ENCODE results near the gene RLN3.

Gene RLN3

DNA sequence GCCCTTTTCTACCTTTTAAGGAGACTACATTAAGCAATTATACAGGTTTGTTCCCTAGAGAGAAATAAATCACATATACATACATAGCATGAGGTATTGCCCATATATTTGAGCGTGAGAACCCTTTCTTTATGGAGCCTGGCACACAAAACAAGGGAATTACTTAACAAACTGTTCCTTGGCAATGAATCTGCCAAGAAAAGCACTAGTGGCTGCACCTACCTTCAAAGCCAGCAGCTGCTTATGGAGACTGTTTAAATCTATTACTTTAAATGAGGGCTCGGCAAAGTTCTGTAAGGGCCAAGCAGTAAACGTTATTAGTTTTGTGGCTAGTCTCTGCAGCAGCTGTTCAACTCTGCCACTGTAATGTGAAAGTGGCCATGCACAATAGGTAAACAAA lies 28.9 kb upstream of the RLN3 start:
- Histone ChIP-seq H3K79me2 (ENCODE audit: control insufficient read depth, insufficient read depth, low read length, poor library complexity) (no peaks in the 10 kb centered on the region), H2BK5ac (ENCODE audit: low read depth, low read length, poor library complexity) (no peak overlapping the region), H3K27me3 (ENCODE audit: insufficient read depth, low read length) (no peaks in the 10 kb centered on the region), H3K14ac (ENCODE audit: low read length) (no peak overlapping the region), H4K12ac (ENCODE audit: low read depth, low read length) (no peak overlapping the region), H3K4me2 (ENCODE audit: low read length) (no peak overlapping the region), H3K4me3 (ENCODE audit: low read depth, low read length) (no peak overlapping the region), H3K27ac (ENCODE audit: low read depth, low read length) (no peak overlapping the region), H3K36me3 (ENCODE audit: control insufficient read depth in 1 of 2, insufficient read depth in 2 of 2, low read length in 2 of 2) (peaks cover 4 to 9% of the 10 kb centered on the region in 2 experiments), H3K4ac (ENCODE audit: low read depth, low read length) (no peak overlapping the region), H3K79me1 (ENCODE audit: low read length) (no peaks in the 10 kb centered on the region), H2BK120ac (ENCODE audit: insufficient read depth, low read length, poor library complexity) (no peak overlapping the region), H4K91ac (ENCODE audit: low read depth, low read length) (no peak overlapping the region), H3K23ac (ENCODE audit: low read length) (no peak overlapping the region), H3K4me1 (ENCODE audit: control insufficient read depth in 1 of 2, insufficient read depth in 2 of 2, low read length in 2 of 2) (peaks cover 4 to 11% of the 10 kb centered on the region in 2 experiments), H3K9ac (ENCODE audit: low read length) (no peak overlapping the region), H4K8ac (ENCODE audit: low read depth, low read length) (no peak overlapping the region), H2BK12ac (ENCODE audit: low read length) (no peak overlapping the region), H2AK5ac (ENCODE audit: low read length) (no peak overlapping the region), H3K9me3 (ENCODE audit: insufficient read depth, low read depth, low read length) (no peaks in the 10 kb centered on the region), H2AFZ (ENCODE audit: insufficient read depth, low read length, poor library complexity) (no peak overlapping the region), H3K18ac (ENCODE audit: low read length) (no peak overlapping the region)
- no peak for DNase-seq
- WGBS (ENCODE audit: extremely low coverage, insufficient coverage, insufficient read length): no CpG with 5 or more reads among the region's 3 CpGs

DNA sequence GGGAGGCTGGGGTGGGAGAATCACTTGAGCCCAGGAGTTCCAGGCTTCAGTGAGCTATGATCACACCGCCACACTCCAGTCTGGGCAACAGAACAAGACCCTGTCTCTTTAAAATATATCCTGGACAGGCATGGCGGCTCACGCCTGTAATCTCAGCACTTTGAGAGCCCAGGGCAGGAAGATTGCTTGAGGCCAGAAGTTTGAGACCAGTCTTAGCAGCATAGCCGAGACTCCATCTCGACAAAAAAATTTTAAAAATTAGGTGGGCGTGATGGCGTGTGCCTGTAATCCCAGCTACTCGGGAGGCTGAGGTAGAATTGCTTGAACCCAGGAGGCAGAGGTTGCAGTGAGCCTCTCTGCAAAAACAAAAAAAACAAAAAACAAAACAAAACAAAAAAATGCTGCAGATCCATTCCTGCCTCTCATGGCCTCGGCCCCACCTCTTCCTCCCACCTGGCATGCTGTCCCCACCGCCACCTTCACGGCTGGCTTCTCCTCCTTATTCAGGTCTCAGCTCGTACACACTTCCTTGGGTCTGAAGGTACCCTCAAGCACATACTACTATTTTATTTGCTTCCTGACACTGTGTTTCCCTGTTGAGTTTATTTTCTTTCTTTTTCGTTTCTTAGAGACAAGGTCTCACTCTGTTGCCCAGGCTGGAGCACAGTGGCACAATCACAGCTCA lies 27.1 kb upstream of the RLN3 start:
- DNase-seq: peak; percentile 73 to 89
- no peak overlapping the region for H4K91ac ChIP-seq (ENCODE audit: low read depth, low read length)
- H3K23ac ChIP-seq (ENCODE audit: low read length): no peak overlapping the region
- H3K27me3 ChIP-seq (ENCODE audit: insufficient read depth, low read length): no peaks in the 10 kb centered on the region
- peaks cover 4 to 13% of the 10 kb centered on the region in 2 experiments for H3K4me1 ChIP-seq (ENCODE audit: control insufficient read depth in 1 of 2, insufficient read depth in 2 of 2, low read length in 2 of 2)
- H4K8ac ChIP-seq (ENCODE audit: low read depth, low read length): no peak overlapping the region
- WGBS (ENCODE audit: extremely low coverage, insufficient coverage, insufficient read length): no CpG with 5 or more reads among the region's 13 CpGs
- peaks cover under 1% of the 10 kb centered on the region for H3K79me1 ChIP-seq (ENCODE audit: low read length)
- H3K4ac ChIP-seq (ENCODE audit: low read depth, low read length): no peak overlapping the region
- peak overlapping the region; percentile 34 for H3K27ac ChIP-seq (ENCODE audit: low read depth, low read length)
- no peak overlapping the region for H2AFZ ChIP-seq (ENCODE audit: insufficient read depth, low read length, poor library complexity)
- H3K18ac ChIP-seq (ENCODE audit: low read length): no peak overlapping the region
- no peak overlapping the region for H2AK5ac ChIP-seq (ENCODE audit: low read length)
- H3K4me2 ChIP-seq (ENCODE audit: low read length): no peak overlapping the region
- no peak overlapping the region for H3K9ac ChIP-seq (ENCODE audit: low read length)
- H3K14ac ChIP-seq (ENCODE audit: low read length): no peak overlapping the region
- H2BK5ac ChIP-seq (ENCODE audit: low read depth, low read length, poor library complexity): no peak overlapping the region
- no peaks in the 10 kb centered on the region for H3K79me2 ChIP-seq (ENCODE audit: control insufficient read depth, insufficient read depth, low read length, poor library complexity)
- peaks cover 0 to 7% of the 10 kb centered on the region in 2 experiments for H3K36me3 ChIP-seq (ENCODE audit: control insufficient read depth in 1 of 2, insufficient read depth in 2 of 2, low read length in 2 of 2)
- H2BK12ac ChIP-seq (ENCODE audit: low read length): no peak overlapping the region
- no peak overlapping the region for H3K4me3 ChIP-seq (ENCODE audit: low read depth, low read length)
- H3K9me3 ChIP-seq (ENCODE audit: insufficient read depth, low read depth, low read length): peaks cover 2% of the 10 kb centered on the region
- H2BK120ac ChIP-seq (ENCODE audit: insufficient read depth, low read length, poor library complexity): peak overlapping the region; percentile 25
- H4K12ac ChIP-seq (ENCODE audit: low read depth, low read length): no peak overlapping the region

- H2AK5ac ChIP-seq (ENCODE audit: low read length): no peak overlapping the region
- H3K4me2 ChIP-seq (ENCODE audit: low read length): no peak overlapping the region
Measured at GRCh38 chr19:14002571-14003250, 25.2 kb upstream of the RLN3 start.

GRCh38 chr19:14003251-14004055 lies 24.5 kb upstream of the RLN3 start:
- H3K27me3 ChIP-seq (ENCODE audit: insufficient read depth, low read length): no peaks in the 10 kb centered on the region
- no peak overlapping the region for H3K4me2 ChIP-seq (ENCODE audit: low read length)
- no peak overlapping the region for H3K4me3 ChIP-seq (ENCODE audit: low read depth, low read length)
- H3K79me2 ChIP-seq (ENCODE audit: control insufficient read depth, insufficient read depth, low read length, poor library complexity): peaks cover 5% of the 10 kb centered on the region
- H3K14ac ChIP-seq (ENCODE audit: low read length): no peak overlapping the region
- no peak overlapping the region for H3K18ac ChIP-seq (ENCODE audit: low read length)
- peaks cover 2% of the 10 kb centered on the region for H3K9me3 ChIP-seq (ENCODE audit: insufficient read depth, low read depth, low read length)
- no peak overlapping the region for H3K27ac ChIP-seq (ENCODE audit: low read depth, low read length)
- H3K36me3 ChIP-seq (ENCODE audit: control insufficient read depth in 1 of 2, insufficient read depth in 2 of 2, low read length in 2 of 2): no peaks in the 10 kb centered on the region
- H4K8ac ChIP-seq (ENCODE audit: low read depth, low read length): no peak overlapping the region
- H2BK120ac ChIP-seq (ENCODE audit: insufficient read depth, low read length, poor library complexity): no peak overlapping the region
- no peak overlapping the region for H4K12ac ChIP-seq (ENCODE audit: low read depth, low read length)
- no peak overlapping the region for H2BK12ac ChIP-seq (ENCODE audit: low read length)
- peaks cover 9% of the 10 kb centered on the region for H3K79me1 ChIP-seq (ENCODE audit: low read length)
- H2AK5ac ChIP-seq (ENCODE audit: low read length): no peak overlapping the region
- H2BK5ac ChIP-seq (ENCODE audit: low read depth, low read length, poor library complexity): no peak overlapping the region
- no peak overlapping the region for H3K9ac ChIP-seq (ENCODE audit: low read length)
- H3K23ac ChIP-seq (ENCODE audit: low read length): no peak overlapping the region
- DNase-seq: no peak
- H3K4ac ChIP-seq (ENCODE audit: low read depth, low read length): no peak overlapping the region
- no CpG with 5 or more reads among the region's 10 CpGs for WGBS (ENCODE audit: extremely low coverage, insufficient coverage, insufficient read length)
- H3K4me1 ChIP-seq (ENCODE audit: control insufficient read depth in 1 of 2, insufficient read depth in 2 of 2, low read length in 2 of 2): peaks cover 7 to 16% of the 10 kb centered on the region in 2 experiments
- no peak overlapping the region for H2AFZ ChIP-seq (ENCODE audit: insufficient read depth, low read length, poor library complexity)
- no peak overlapping the region for H4K91ac ChIP-seq (ENCODE audit: low read depth, low read length)

More at GRCh38 chr19:14002571-14003250, 25.2 kb upstream of the RLN3 start:
- H3K4me3 ChIP-seq (ENCODE audit: low read depth, low read length): no peak overlapping the region
- WGBS (ENCODE audit: extremely low coverage, insufficient coverage, insufficient read length): no CpG with 5 or more reads among the region's 13 CpGs
- no peak overlapping the region for H4K12ac ChIP-seq (ENCODE audit: low read depth, low read length)
- H3K4ac ChIP-seq (ENCODE audit: low read depth, low read length): no peak overlapping the region
- no peak overlapping the region for H3K9ac ChIP-seq (ENCODE audit: low read length)
- no peak overlapping the region for H4K91ac ChIP-seq (ENCODE audit: low read depth, low read length)
- no peak overlapping the region for H3K14ac ChIP-seq (ENCODE audit: low read length)
- no peak for DNase-seq
- H3K23ac ChIP-seq (ENCODE audit: low read length): no peak overlapping the region
- peaks cover 0 to 2% of the 10 kb centered on the region in 2 experiments for H3K36me3 ChIP-seq (ENCODE audit: control insufficient read depth in 1 of 2, insufficient read depth in 2 of 2, low read length in 2 of 2)
- H3K9me3 ChIP-seq (ENCODE audit: insufficient read depth, low read depth, low read length): peaks cover 2% of the 10 kb centered on the region
- no peak overlapping the region for H3K18ac ChIP-seq (ENCODE audit: low read length)
- peaks cover 7 to 16% of the 10 kb centered on the region in 2 experiments for H3K4me1 ChIP-seq (ENCODE audit: control insufficient read depth in 1 of 2, insufficient read depth in 2 of 2, low read length in 2 of 2)
- H2BK120ac ChIP-seq (ENCODE audit: insufficient read depth, low read length, poor library complexity): no peak overlapping the region
- peaks cover 5% of the 10 kb centered on the region for H3K79me2 ChIP-seq (ENCODE audit: control insufficient read depth, insufficient read depth, low read length, poor library complexity)
- H3K79me1 ChIP-seq (ENCODE audit: low read length): peaks cover 9% of the 10 kb centered on the region
- H3K27ac ChIP-seq (ENCODE audit: low read depth, low read length): no peak overlapping the region
- H2BK5ac ChIP-seq (ENCODE audit: low read depth, low read length, poor library complexity): no peak overlapping the region
- H2BK12ac ChIP-seq (ENCODE audit: low read length): no peak overlapping the region
- H2AFZ ChIP-seq (ENCODE audit: insufficient read depth, low read length, poor library complexity): no peak overlapping the region
- no peak overlapping the region for H4K8ac ChIP-seq (ENCODE audit: low read depth, low read length)
- no peaks in the 10 kb centered on the region for H3K27me3 ChIP-seq (ENCODE audit: insufficient read depth, low read length)

Data from trophoblast cell (in vitro differentiated cells and primary cell).